Kidney (tissue), 14 donors: ENCODE results near the gene COQ9. TPM values are rescaled to one million over a fixed set of nuclear protein-coding genes. Genes with fewer than 3 reads are reported as not detected.

Source experiments
- DNase-seq, 5 donors: peaks; one replicate each; pipeline ENCODE4 v3.0.0-alpha.2; 2013 to 2020
- FAIRE-seq: peaks from 2 replicates; lab custom pipeline; 2012; peaks lifted over from hg19 to GRCh38; lab: Jason Lieb, UNC
- H3K27ac ChIP-seq, 2 donors: one replicate each; pipeline ENCODE4 v1.7.0; 2013; ENCODE audit warnings: low read depth in 2 of 2, low read length in 2 of 2, inconsistent platforms in 1 of 2
- H3K27me3 ChIP-seq: one replicate; pipeline ENCODE4 v1.7.1; 2013; ENCODE audit warnings: low read length, inconsistent platforms; ENCODE audit not compliant: control insufficient read depth, insufficient read depth
- H3K36me3 ChIP-seq, 3 donors: one replicate each; pipeline versions ENCODE4 v1.7.0 to v1.7.1; 2013; ENCODE audit warnings: low read length in 3 of 3, control low read depth in 1 of 3, inconsistent platforms in 1 of 3; ENCODE audit not compliant: insufficient read depth in 3 of 3, control insufficient read depth in 2 of 3
- H3K4me1 ChIP-seq, 3 donors: one replicate each; pipeline versions ENCODE4 v1.7.0 to v1.7.1; 2013; ENCODE audit warnings: low read length in 3 of 3, inconsistent platforms in 1 of 3, low read depth in 1 of 3; ENCODE audit not compliant: control insufficient read depth in 2 of 3, insufficient read depth in 2 of 3
- H3K4me3 ChIP-seq, 3 donors: one replicate each; pipeline versions ENCODE4 v1.7.0 to v1.8.1; 2013; ENCODE audit warnings: low read length in 3 of 3, control low read depth in 1 of 3, inconsistent platforms in 1 of 3
- H3K9ac ChIP-seq, 3 donors: one replicate each; pipeline versions ENCODE4 v1.7.0 to v1.7.1; 2013; ENCODE audit warnings: low read length in 3 of 3, control low read depth in 1 of 3, inconsistent platforms in 1 of 3
- H3K9me3 ChIP-seq, 3 donors: one replicate each; pipeline versions ENCODE4 v1.7.0 to v1.7.1; 2013; ENCODE audit warnings: low read length in 3 of 3, control low read depth in 1 of 3, inconsistent platforms in 1 of 3; ENCODE audit not compliant: control insufficient read depth in 2 of 3, insufficient read depth in 1 of 3
- intact Hi-C: fragments of 100-400 bp; cut with DNase I; formaldehyde crosslinking; loops from one replicate; pipeline ENCODE4 v1.11.1; 2022
- polyA plus RNA-seq: library from polyadenylated mRNA; stranded (reverse); fragments of 350-450 nt; fragmentation: Illumina TruSeq; extraction: RNeasy Lipid Tissue Mini Kit (QIAGEN cat#74804); gene quantifications from one replicate; pipeline ENCODE4 v1.2.3, GENCODE V29; 2014; ENCODE audit warnings: low read depth, low replicate concordance; ENCODE audit not compliant: insufficient read depth
- total RNA-seq: library from RNA; stranded (reverse); fragmentation: NEBNext Ultra II Directional; extraction: Animal tissue kit (Norgen Biotek cat#: 25700); gene quantifications from one replicate; pipeline ENCODE4 v1.2.1, GENCODE V29; 2021
- TF ChIP-seq, protein P1 (sequence below): IDR thresholded peaks from 3 replicates; pipeline ENCODE4 v1.5.1; 2012; ENCODE audit warnings: mild to moderate bottlenecking, moderate library complexity, borderline replicate concordance; ENCODE audit not compliant: insufficient read depth; ENCODE audit errors: extremely low read depth
- donor health status: control.
- donor health status: control.
- donor health status: control.
- donor health status: control.
- donor health status: control.
- donor health status: DM: yes; HTN: yes; CAD: no.
- donor health status: Normal renal cell carcinoma (clear cell type).

COQ9 gene
- total and polyA plus RNA-seq, 2 donors from 2014 or later, result 78.0 to 200 TPM

- TF ChIP-seq, protein P1, sequence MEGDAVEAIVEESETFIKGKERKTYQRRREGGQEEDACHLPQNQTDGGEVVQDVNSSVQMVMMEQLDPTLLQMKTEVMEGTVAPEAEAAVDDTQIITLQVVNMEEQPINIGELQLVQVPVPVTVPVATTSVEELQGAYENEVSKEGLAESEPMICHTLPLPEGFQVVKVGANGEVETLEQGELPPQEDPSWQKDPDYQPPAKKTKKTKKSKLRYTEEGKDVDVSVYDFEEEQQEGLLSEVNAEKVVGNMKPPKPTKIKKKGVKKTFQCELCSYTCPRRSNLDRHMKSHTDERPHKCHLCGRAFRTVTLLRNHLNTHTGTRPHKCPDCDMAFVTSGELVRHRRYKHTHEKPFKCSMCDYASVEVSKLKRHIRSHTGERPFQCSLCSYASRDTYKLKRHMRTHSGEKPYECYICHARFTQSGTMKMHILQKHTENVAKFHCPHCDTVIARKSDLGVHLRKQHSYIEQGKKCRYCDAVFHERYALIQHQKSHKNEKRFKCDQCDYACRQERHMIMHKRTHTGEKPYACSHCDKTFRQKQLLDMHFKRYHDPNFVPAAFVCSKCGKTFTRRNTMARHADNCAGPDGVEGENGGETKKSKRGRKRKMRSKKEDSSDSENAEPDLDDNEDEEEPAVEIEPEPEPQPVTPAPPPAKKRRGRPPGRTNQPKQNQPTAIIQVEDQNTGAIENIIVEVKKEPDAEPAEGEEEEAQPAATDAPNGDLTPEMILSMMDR, result no peak
- H3K4me1 ChIP-seq, result peaks cover 0 to 2% (median 0%) of the 10 kb centered on the region in 3 donors
- H3K9ac ChIP-seq, result no peak overlapping the region
- no peak overlapping the region for H3K27ac ChIP-seq
- intact Hi-C loops, result no loop called here
- DNase-seq, result peak in 1 of 5 donors; percentile 26
- H3K27me3 ChIP-seq, result no peaks in the 10 kb centered on the region
- H3K9me3 ChIP-seq, result no peaks in the 10 kb centered on the region
- FAIRE-seq, result no peak
- no peak overlapping the region for H3K4me3 ChIP-seq
- H3K36me3 ChIP-seq, result no peaks in the 10 kb centered on the region
Measured at GRCh38 chr16:57501492-57501891, 54.2 kb downstream of the COQ9 start.

DNA sequence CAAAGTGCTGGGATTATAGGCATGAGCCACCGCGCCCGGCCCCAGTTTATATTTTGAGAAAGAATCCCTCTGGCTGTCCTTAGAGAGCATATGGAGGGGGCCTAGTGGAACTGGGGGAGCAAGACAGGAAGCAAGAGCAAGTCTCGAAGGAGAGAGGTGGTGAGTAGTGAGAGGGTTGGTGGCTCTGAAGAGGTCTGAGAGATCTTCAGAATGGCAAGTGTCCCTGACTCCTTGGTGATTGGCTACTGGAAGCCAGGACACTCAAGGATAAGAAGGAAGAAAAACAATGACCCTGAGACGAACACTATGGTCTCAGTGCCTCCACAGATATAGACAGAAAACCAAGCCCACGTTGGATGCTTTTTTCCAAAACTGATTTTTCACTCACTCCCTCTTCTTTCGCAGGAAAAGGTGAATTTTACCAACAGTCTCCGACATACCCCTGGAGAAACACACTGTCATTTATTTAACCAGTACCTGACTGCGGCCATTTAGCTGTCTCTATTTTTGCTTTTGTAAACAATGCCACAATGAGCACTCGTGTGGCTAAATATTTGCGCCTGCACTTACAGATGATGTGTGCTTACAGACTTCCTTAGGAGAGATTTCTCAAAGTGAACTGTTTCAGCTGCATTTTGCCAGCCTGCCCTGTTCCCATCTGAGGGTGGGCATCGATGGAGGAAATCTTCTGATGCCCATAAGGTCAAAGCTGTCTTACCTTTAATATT is 54.9 kb downstream of the COQ9 start:
- intact Hi-C loops, result no loop called here
- H3K27me3 ChIP-seq, result no peaks in the 10 kb centered on the region
- FAIRE-seq, result no peak

DNA sequence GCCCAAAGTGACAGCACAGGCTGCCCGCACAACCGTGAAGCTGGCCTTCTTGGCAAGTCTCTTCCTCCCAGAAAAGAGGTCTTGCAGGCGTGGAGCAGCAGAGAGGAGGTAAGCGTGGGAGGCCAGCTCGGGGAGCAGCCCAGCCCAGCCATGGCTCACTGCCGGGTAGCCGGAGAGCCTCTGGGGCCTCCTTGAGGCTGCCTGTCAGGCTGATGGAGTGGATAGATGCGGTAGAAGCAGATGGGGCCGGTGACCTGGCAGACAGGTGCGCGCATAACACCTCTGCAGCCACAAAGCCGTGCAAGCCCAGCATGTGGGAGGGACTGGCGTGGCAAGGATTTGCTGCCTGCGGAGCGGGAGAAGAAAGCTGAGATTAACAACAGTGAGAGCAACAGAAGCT is 56.1 kb downstream of the COQ9 start:
- Histone ChIP-seq H3K9ac (no peak overlapping the region), H3K4me3 (no peak overlapping the region), H3K4me1 (peaks cover 0 to 2% (median 0%) of the 10 kb centered on the region in 3 donors), H3K27ac (no peak overlapping the region), H3K9me3 (no peaks in the 10 kb centered on the region), H3K27me3 (no peaks in the 10 kb centered on the region), H3K36me3 (no peaks in the 10 kb centered on the region)
- peak; percentile 47 to 80 (median 74) for DNase-seq
- FAIRE-seq, result no peak
- TF ChIP-seq, protein P1, result no peak
- intact Hi-C loops, result no loop called here

More for the DNA sequence above, 54.9 kb downstream of the COQ9 start:
- DNase-seq, result peak in 1 of 5 donors; percentile 29
- Histone ChIP-seq H3K4me1 (peaks cover 0 to 2% (median 0%) of the 10 kb centered on the region in 3 donors), H3K36me3 (no peaks in the 10 kb centered on the region), H3K4me3 (no peak overlapping the region), H3K27ac (no peak overlapping the region), H3K9ac (no peak overlapping the region), H3K9me3 (no peaks in the 10 kb centered on the region)
- TF ChIP-seq, protein P1, result no peak
